ENCODE results near the gene LYPD4.

Gene LYPD4

DNA sequence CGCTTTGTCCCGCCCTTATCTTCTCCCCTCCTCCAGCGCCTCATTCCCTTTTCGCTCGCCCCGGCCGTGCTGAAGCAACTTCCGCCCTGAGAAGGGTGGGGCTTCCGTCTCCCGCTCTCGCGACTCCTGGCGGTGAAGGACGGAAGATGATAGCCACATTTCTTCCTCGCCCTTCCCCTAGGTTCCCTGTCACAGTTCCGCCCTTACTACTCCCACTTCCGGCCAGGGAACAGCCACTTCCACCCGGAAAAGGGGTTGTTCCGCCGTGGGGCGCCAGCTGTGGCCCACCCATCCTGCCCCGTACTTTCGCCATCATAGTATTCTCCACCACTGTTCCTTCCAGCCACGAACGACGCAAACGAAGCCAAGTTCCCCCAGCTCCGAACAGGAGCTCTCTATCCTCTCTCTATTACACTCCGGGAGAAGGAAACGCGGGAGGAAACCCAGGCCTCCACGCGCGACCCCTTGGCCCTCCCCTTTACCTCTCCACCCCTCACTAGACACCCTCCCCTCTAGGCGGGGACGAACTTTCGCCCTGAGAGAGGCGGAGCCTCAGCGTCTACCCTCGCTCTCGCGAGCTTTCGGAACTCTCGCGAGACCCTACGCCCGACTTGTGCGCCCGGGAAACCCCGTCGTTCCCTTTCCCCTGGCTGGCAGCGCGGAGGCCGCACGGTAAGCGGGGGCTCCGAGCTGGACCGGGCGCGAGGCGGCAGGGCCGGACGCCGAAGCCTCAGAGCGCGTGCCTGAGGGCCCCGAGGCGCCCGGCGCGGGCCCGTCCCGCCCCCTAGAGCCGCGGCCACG is 15.3 kb upstream of the LYPD4 start, which contains the start of gene RPS19:
TSS of gene RPS19 (plus strand) at position 638 of the 801 bp plus-strand sequence. CDS start 520 bp downstream, outside the sequence.
- Histone ChIP-seq H3K27me3 (no peaks in the 10 kb centered on the region), H4K20me1 (peaks cover 42% of the 10 kb centered on the region), H3K36me3 (peaks cover 43% of the 10 kb centered on the region), H3K9me3 (no peaks in the 10 kb centered on the region), H3K9ac (peak within 1 kb of the TSS; percentile 100), H3K4me1 (peaks cover 66% of the 10 kb centered on the region), H3K4me3 (peak within 1 kb of the TSS; percentile 98), H3K27ac (peak within 1 kb of the TSS; percentile 100), H3K4me2 (peak within 1 kb of the TSS; percentile 99)
- no peak for TF ChIP-seq Cebpa-rat (IDR thresholded peaks at IDR 0.05)

DNA sequence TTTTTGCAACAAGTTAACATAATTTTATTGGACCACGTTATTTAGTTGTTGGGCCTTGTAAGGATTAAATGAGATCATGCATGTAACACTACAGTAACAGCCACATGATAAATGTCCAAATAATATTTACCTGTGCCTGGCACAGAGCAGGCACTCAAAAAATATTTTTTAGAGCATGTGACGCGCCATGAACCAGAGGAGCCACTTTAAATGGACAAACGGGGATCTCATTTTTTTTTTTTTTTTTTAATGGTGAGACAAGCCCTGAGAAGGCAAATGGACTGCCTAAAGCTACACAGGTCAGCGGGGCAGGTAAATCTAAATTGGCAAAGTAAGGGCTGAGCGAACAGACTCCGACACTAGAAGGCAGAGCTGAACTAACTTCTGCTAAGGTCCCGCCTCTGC is 14.7 kb upstream of the LYPD4 start:
- Histone ChIP-seq H3K4me3 (peak overlapping the region; percentile 98), H3K9ac (peak overlapping the region; percentile 100; the same call in 1 of the 2 replicates)

DNA sequence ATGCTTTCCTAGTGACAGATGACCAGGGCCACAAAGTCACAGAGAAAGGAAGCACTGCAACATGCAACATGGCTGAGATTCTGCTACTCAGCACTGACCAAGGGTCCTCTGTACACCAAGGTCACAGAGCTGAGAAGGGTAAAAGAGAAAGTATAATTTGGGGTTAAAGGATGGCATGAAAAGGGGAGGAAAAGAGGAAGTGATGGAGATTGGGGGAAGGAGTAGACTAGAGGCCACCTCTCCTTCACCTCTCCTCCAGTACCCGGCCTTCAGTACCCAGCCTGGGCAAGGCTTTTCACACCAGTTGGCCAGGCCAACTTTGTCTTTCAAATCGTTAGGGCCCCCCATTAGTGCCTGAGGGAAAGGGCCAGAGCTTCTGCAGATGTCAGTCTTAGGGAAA is 9.3 kb upstream of the LYPD4 start:
- Histone ChIP-seq H3K4me2 (no peak overlapping the region), H3K4me3 (no peak overlapping the region), H3K36me3 (no peaks in the 10 kb centered on the region), H3K9ac (no peak overlapping the region), H4K20me1 (no peaks in the 10 kb centered on the region), H3K27ac (no peak overlapping the region), H3K4me1 (peaks cover 25% of the 10 kb centered on the region), H3K9me3 (no peaks in the 10 kb centered on the region), H3K27me3 (no peaks in the 10 kb centered on the region)
- no peak for TF ChIP-seq Cebpa-rat (IDR thresholded peaks at IDR 0.05)

More for the DNA sequence above, 14.7 kb upstream of the LYPD4 start:
- peaks cover 36% of the 10 kb centered on the region for H4K20me1 ChIP-seq
- TF ChIP-seq Cebpa-rat (IDR thresholded peaks at IDR 0.05): no peak
- no peaks in the 10 kb centered on the region for H3K27me3 ChIP-seq
- peaks cover 37% of the 10 kb centered on the region for H3K36me3 ChIP-seq
- no peaks in the 10 kb centered on the region for H3K9me3 ChIP-seq
- H3K27ac ChIP-seq: peak overlapping the region; percentile 27; the same call in 1 of the 2 replicates
- H3K4me2 ChIP-seq: peak overlapping the region; percentile 70
- H3K4me1 ChIP-seq: peaks cover 65% of the 10 kb centered on the region

DNA sequence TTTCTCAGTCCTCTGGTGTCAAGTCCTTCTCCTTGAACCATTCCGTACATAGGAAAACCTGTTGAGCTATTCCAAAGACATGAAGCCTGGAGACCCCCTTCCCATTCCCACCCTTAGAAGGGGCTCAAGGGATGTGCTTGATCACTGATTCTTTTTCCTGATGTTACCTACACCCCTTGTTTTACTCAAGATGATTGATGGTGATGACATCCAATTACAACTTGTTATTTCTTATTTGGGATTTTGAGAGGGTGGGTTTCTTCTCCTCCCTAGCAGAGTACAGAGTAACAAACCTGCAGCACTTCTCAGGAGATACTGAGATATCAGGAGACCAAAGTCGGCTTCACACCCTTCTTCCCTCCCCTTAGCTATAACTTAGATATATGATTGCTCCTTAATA is 8.9 kb upstream of the LYPD4 start:
- Histone ChIP-seq H3K36me3 (no peaks in the 10 kb centered on the region), H3K4me1 (peaks cover 21% of the 10 kb centered on the region), H3K4me2 (no peak overlapping the region), H4K20me1 (no peaks in the 10 kb centered on the region), H3K9me3 (no peaks in the 10 kb centered on the region), H3K27me3 (no peaks in the 10 kb centered on the region), H3K27ac (no peak overlapping the region), H3K4me3 (no peak overlapping the region), H3K9ac (no peak overlapping the region)
- TF ChIP-seq Cebpa-rat (IDR thresholded peaks at IDR 0.05): no peak

DNA sequence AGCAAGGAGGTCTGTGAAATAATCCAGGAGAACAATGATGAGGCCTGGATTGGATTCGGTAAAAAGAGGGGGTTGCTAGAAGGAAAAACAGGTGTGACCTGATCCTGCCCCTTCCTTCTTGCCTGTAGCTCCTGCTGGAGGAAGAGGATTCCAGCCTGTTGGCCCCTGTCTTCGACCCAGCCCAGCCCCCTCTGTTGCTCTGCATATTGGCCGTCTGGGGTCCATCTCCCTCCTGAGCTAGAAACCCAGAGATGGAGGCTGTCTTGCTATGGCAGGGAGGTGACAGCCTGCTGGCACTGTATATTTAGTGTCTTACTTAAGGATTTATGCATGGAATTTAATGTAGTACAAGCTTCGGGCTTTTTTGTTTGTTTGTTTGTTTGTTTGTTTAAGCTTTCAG is 7.0 kb upstream of the LYPD4 start:
- Histone ChIP-seq H3K27me3 (no peaks in the 10 kb centered on the region), H3K9ac (no peak overlapping the region), H3K9me3 (no peaks in the 10 kb centered on the region), H3K4me2 (no peak overlapping the region), H3K27ac (no peak overlapping the region), H4K20me1 (no peaks in the 10 kb centered on the region), H3K4me1 (peaks cover 9% of the 10 kb centered on the region; the same call in 1 of the 2 replicates), H3K4me3 (no peak overlapping the region), H3K36me3 (no peaks in the 10 kb centered on the region)
- no peak for TF ChIP-seq Cebpa-rat (IDR thresholded peaks at IDR 0.05)

DNA sequence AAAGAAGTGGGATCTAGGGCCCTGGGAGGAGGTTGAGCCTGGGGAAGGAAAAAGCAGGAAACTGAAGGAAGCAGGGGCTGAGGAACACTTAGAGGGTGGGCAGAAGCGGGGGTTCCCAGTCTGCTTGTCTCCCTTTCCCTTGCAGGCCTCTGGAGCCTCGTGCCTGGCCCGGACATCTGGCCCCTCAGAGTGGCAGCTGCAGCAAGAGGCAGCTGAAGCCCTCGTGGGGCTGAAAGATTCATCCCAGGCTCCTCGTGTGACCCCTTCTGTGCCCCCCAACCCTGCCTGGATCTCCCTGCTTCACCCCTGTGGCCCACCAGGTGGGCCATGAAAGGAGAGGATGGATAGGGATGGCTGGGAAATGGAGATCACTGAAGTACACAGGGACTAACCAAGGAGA is 5.9 kb upstream of the LYPD4 start:
- no peak for TF ChIP-seq Cebpa-rat (IDR thresholded peaks at IDR 0.05)
- H3K4me3 ChIP-seq: no peak overlapping the region
- no peaks in the 10 kb centered on the region for H3K36me3 ChIP-seq
- H3K4me1 ChIP-seq: peaks cover 9% of the 10 kb centered on the region; the same call in 1 of the 2 replicates
- no peaks in the 10 kb centered on the region for H3K9me3 ChIP-seq
- no peaks in the 10 kb centered on the region for H3K27me3 ChIP-seq
- H4K20me1 ChIP-seq: no peaks in the 10 kb centered on the region
- no peak overlapping the region for H3K9ac ChIP-seq
- H3K27ac ChIP-seq: no peak overlapping the region
- H3K4me2 ChIP-seq: no peak overlapping the region

DNA sequence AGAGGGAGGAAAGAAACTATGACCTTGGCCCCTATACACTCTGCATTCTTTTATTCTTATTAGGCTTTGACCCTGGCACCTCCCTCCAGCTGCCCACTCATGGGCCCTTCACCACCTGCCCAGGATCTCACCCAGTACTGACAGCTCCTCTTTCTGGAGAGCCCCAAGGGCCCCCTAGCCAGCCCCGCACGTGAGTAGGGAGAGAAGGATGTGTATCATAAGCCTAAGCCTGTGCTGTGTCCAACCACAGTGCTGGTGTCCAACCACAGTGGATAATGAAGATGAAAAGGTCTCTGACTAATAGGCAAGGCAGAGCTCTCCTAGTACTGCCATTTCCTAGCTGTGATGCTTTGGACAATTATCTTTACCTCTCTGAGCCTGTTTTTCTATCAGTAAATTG is 4.6 kb upstream of the LYPD4 start:
- no peak overlapping the region for H3K4me2 ChIP-seq
- H3K9ac ChIP-seq: no peak overlapping the region
- no peak for TF ChIP-seq Cebpa-rat (IDR thresholded peaks at IDR 0.05)
- H3K9me3 ChIP-seq: peaks cover 8% of the 10 kb centered on the region; the same call in 1 of the 2 replicates
- no peaks in the 10 kb centered on the region for H3K27me3 ChIP-seq
- no peaks in the 10 kb centered on the region for H3K36me3 ChIP-seq
- no peak overlapping the region for H3K4me3 ChIP-seq
- no peaks in the 10 kb centered on the region for H3K4me1 ChIP-seq
- no peaks in the 10 kb centered on the region for H4K20me1 ChIP-seq
- H3K27ac ChIP-seq: no peak overlapping the region

DNA sequence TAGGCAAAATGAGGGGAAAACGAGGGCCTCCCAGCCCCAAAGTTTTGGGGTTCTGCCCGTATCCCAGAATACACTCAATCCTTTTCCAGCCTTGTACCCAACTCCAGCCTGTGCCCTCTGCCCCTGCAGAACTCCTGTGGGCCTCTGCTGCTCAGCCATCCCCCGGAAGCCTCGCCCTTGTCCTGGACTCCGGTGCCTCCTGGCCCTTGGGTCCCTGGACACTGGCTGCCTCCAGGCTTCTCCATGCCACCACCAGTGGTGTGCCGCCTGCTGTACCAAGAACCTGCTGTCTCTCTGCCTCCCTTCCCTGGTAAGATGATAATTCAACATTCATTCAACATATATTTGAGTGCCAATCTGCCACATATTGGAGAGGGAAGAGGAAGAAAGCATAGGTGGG is 4.2 kb upstream of the LYPD4 start:
- H3K4me3 ChIP-seq: no peak overlapping the region
- H3K27me3 ChIP-seq: no peaks in the 10 kb centered on the region
- no peaks in the 10 kb centered on the region for H3K4me1 ChIP-seq
- peaks cover 10% of the 10 kb centered on the region; the same call in 1 of the 2 replicates for H3K9me3 ChIP-seq
- no peak overlapping the region for H3K4me2 ChIP-seq
- no peaks in the 10 kb centered on the region for H3K36me3 ChIP-seq
- H4K20me1 ChIP-seq: no peaks in the 10 kb centered on the region
- no peak overlapping the region for H3K9ac ChIP-seq
- no peak for TF ChIP-seq Cebpa-rat (IDR thresholded peaks at IDR 0.05)
- no peak overlapping the region for H3K27ac ChIP-seq

DNA sequence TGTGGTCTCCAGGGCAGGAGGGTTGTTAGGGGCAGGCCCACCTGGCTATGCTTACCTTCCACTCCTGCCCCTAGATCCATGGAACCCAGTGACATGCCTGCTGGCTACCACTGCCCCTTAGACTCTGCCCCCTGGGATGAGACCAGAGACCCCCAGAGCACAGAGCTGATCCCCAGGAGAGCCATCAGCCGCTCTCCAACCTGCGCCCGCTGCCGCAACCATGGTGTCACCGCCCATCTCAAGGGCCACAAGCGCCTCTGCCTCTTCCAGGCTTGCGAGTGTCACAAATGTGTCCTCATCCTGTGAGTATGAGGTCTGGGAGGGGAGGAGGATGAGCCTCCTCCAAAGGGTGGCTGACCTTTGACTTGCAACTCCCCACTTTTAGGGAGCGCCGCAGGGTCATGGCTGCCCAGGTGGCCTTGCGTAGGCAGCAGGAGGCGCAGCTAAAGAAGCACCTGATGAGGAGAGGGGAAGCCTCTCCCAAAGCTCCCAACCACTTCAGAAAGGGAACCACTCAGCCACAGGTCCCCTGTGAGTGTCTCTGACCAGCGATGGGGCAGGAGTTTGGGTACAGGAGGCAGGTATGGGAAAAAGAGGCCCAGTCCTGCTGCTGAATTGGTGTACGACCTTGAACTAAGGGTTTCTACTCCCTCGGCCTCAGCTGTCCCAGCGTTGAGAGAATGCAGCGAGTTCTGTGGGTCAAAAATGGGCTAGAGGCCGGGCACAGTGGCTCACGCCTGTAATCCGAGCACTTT is 3.0 kb upstream of the LYPD4 start:
- TF ChIP-seq Cebpa-rat (IDR thresholded peaks at IDR 0.05): no peak
- H3K4me1 ChIP-seq: no peaks in the 10 kb centered on the region
- H3K4me3 ChIP-seq: no peak overlapping the region
- no peaks in the 10 kb centered on the region for H3K36me3 ChIP-seq
- H3K4me2 ChIP-seq: no peak overlapping the region
- no peaks in the 10 kb centered on the region for H3K27me3 ChIP-seq
- peaks cover 10% of the 10 kb centered on the region; the same call in 1 of the 2 replicates for H3K9me3 ChIP-seq
- H3K27ac ChIP-seq: no peak overlapping the region
- H3K9ac ChIP-seq: no peak overlapping the region
- no peaks in the 10 kb centered on the region for H4K20me1 ChIP-seq

All from BLaER1 (cell line).